Activated CD4-positive, alpha-beta memory T cell treated with anti-CD3 and anti-CD28 coated beads, Interleukin-2, amount 10 ng/mL, durations not matched to agents 7 days and 5 days (primary cell): Measurements from ENCODE around the gene GMDS. TPM values are rescaled to one million over a fixed set of nuclear protein-coding genes. Genes with fewer than 3 reads are reported as not detected.

Experiments
- CTCF ChIA-PET: fragments of 350-600 bp; sonication (Branson Sonifier 250); formaldehyde crosslinking; loops from one replicate; lab custom pipeline; 2021; ENCODE audit warnings: antibody characterized with exemption, inconsistent platforms; lab: Charles Lee
- POLR2A ChIA-PET: fragments of 350-600 bp; sonication (Branson Sonifier 250); formaldehyde crosslinking; loops from one replicate; lab custom pipeline; 2021; ENCODE audit warnings: antibody characterized with exemption; lab: Charles Lee
- DNase-seq: peaks from one replicate; pipeline ENCODE4 v3.0.0-alpha.2; 2020
- H3K27ac Mint-ChIP-seq: one replicate; pipeline ENCODE4 v1.8.0; 2021; ENCODE audit warnings: mild to moderate bottlenecking, mixed read lengths
- H3K27me3 Mint-ChIP-seq: one replicate; pipeline ENCODE4 v1.8.0; 2021; ENCODE audit warnings: mixed read lengths
- H3K36me3 Mint-ChIP-seq: one replicate; pipeline ENCODE4 v1.8.0; 2021; ENCODE audit warnings: low read depth, mixed read lengths
- H3K4me1 Mint-ChIP-seq: one replicate; pipeline ENCODE4 v1.8.0; 2021; ENCODE audit warnings: mixed read lengths
- H3K4me3 Mint-ChIP-seq: one replicate; pipeline ENCODE4 v1.8.0; 2021; ENCODE audit warnings: mild to moderate bottlenecking, mixed read lengths
- H3K9me3 Mint-ChIP-seq: one replicate; pipeline ENCODE4 v1.8.0; 2021; ENCODE audit warnings: mixed read lengths
- total RNA-seq, 2 experiments: library from RNA; stranded (reverse); gene quantifications; one replicate each; pipeline ENCODE4 v1.2.3, GENCODE V29; 2021

The GMDS gene
- total RNA-seq, 2 experiments from 2014 or later = 23.7 to 24.7 TPM

DNA sequence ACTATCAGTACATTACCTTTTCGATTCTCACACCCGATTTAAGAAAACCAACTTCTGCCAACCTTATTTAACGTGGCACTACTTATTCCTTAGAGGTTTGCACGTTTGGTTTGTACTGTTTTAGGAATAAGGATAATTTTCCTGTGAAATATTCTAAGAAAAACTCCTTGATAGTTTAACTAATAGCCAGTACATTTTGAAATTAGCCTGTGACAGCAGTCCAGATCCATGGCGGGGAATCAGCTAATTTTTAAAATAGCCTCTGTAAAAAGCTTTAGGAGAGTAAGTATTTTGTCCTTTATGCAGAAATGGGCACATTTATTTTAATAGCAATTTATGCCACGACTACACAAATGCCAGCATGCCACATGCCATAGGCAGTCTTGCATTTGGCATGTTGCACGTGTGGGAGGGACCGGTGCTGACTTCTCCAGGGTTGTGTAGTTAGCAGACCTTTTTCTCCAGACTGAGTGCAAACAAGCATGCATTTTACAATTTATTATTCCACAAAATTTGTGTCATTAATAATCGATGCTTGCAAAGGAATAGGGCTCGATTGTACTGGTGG lies 629.5 kb downstream of the GMDS start:
- ChIA-PET CTCF (interaction anchor here (1.1 kb wide), 1 partner anchor 20 kb away, joined by 3 read pairs; no protein-coding TSS in a partner anchor), POLR2A (no interaction called here)
- Mint-ChIP-seq H3K27me3 (peaks cover 62% of the 10 kb centered on the region), H3K4me1 (peaks cover 12% of the 10 kb centered on the region), H3K9me3 (no peaks in the 10 kb centered on the region), H3K36me3 (peaks cover 4% of the 10 kb centered on the region), H3K27ac (no peak overlapping the region), H3K4me3 (no peak overlapping the region)
- no peak for DNase-seq

DNA sequence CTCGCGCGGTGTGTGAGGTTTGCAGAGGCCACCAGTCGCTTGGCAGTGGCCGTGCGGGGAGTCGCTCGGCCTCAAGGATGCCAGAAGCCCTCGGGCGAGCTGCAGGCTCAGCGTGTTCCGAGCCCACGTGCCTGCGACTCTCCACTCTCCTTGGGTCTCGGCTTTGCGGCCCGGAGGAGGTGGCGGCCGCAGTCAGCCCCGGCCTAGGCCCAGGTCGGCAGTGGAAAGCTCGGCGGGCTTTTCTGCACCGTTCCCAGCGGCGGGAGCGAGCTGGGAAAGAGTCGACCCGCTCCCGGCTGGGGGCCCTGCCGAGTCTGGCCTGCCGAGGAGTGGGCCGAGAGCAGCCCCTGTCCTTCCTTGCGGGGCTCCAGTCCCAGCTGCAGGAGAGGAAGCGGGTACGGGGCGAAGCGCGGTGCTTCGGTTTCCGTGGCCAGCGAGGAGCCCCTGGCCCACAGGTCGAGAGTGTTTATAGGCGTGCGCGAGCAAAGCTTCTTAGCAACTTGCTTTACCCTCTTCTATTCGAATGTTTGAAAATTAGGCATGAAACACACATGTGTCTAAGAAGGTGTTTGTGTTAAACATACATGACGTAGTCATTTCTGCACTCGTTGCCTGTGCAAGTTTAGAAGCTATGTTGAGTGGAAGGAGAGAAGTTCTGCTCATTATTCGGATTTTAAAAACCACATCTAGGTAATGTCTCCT lies 630.1 kb downstream of the GMDS start:
- CTCF ChIA-PET = no interaction called here
- H3K27me3 Mint-ChIP-seq = peaks cover 65% of the 10 kb centered on the region
- H3K4me1 Mint-ChIP-seq = peaks cover 16% of the 10 kb centered on the region

GRCh38 chr6:1614448-1615150 lies 630.8 kb downstream of the GMDS start:
- peaks cover 16% of the 10 kb centered on the region for H3K4me1 Mint-ChIP-seq
- H3K36me3 Mint-ChIP-seq = peaks cover 4% of the 10 kb centered on the region
- peaks cover 62% of the 10 kb centered on the region for H3K27me3 Mint-ChIP-seq
- no peaks in the 10 kb centered on the region for H3K9me3 Mint-ChIP-seq
- POLR2A ChIA-PET = interaction anchor here (1.8 kb wide), 1 partner anchor 10 kb away, joined by 7 read pairs; no protein-coding TSS in a partner anchor
- H3K27ac Mint-ChIP-seq = no peak overlapping the region
- CTCF ChIA-PET = interaction anchor here (1.0 kb wide), 1 partner anchor 1020 kb away, joined by 4 read pairs; no protein-coding TSS in a partner anchor
- no peak for DNase-seq
- H3K4me3 Mint-ChIP-seq = no peak overlapping the region

More for the DNA sequence above, 630.1 kb downstream of the GMDS start:
- Mint-ChIP-seq H3K36me3 (peaks cover 4% of the 10 kb centered on the region), H3K27ac (no peak overlapping the region), H3K9me3 (no peaks in the 10 kb centered on the region), H3K4me3 (no peak overlapping the region)
- POLR2A ChIA-PET = interaction anchor here (1.8 kb wide), 1 partner anchor 10 kb away, joined by 7 read pairs; no protein-coding TSS in a partner anchor
- no peak for DNase-seq

- H3K9me3 Mint-ChIP-seq = no peaks in the 10 kb centered on the region
- no peak overlapping the region for H3K27ac Mint-ChIP-seq
- peaks cover 18% of the 10 kb centered on the region for H3K4me1 Mint-ChIP-seq
- CTCF ChIA-PET = interaction anchor here (1.0 kb wide), 1 partner anchor 1020 kb away, joined by 4 read pairs; no protein-coding TSS in a partner anchor
- peaks cover 4% of the 10 kb centered on the region for H3K36me3 Mint-ChIP-seq
- no peak overlapping the region for H3K4me3 Mint-ChIP-seq
- POLR2A ChIA-PET = interaction anchor here (1.8 kb wide), 1 partner anchor 11 kb away, joined by 7 read pairs; no protein-coding TSS in a partner anchor
- H3K27me3 Mint-ChIP-seq = peaks cover 63% of the 10 kb centered on the region
- DNase-seq = no peak
Observed at GRCh38 chr6:1613688-1614447, 631.5 kb downstream of the GMDS start.

DNA sequence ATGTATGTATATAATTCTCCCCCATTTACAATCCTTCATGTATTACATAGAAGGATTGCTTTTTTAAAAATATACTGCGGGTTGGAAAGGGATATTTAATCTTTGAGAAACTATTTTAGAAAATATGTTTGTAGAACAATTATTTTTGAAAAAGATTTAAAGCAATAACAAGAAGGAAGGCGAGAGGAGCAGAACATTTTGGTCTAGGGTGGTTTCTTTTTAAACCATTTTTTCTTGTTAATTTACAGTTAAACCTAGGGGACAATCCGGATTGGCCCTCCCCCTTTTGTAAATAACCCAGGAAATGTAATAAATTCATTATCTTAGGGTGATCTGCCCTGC lies 632.1 kb downstream of the GMDS start:
- POLR2A ChIA-PET = no interaction called here
- Mint-ChIP-seq H3K36me3 (peaks cover 7% of the 10 kb centered on the region), H3K4me1 (peaks cover 23% of the 10 kb centered on the region), H3K4me3 (no peak overlapping the region), H3K9me3 (no peaks in the 10 kb centered on the region), H3K27ac (no peak overlapping the region), H3K27me3 (peaks cover 64% of the 10 kb centered on the region)
- no peak for DNase-seq
- CTCF ChIA-PET = interaction anchor here (3.5 kb wide), 1 partner anchor 17 kb away, joined by 14 read pairs; no protein-coding TSS in a partner anchor

DNA sequence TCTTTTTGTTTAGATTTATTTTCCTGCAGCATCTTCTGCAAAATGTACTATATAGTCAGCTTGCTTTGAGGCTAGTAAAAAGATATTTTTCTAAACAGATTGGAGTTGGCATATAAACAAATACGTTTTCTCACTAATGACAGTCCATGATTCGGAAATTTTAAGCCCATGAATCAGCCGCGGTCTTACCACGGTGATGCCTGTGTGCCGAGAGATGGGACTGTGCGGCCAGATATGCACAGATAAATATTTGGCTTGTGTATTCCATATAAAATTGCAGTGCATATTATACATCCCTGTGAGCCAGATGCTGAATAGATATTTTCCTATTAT lies 632.5 kb downstream of the GMDS start:
- DNase-seq = no peak
- Mint-ChIP-seq H3K4me1 (peaks cover 24% of the 10 kb centered on the region), H3K4me3 (no peak overlapping the region), H3K36me3 (peaks cover 7% of the 10 kb centered on the region), H3K27ac (no peak overlapping the region), H3K9me3 (no peaks in the 10 kb centered on the region), H3K27me3 (peaks cover 64% of the 10 kb centered on the region)
- POLR2A ChIA-PET = interaction anchor here (1.5 kb wide), 1 partner anchor 13 kb away, joined by 3 read pairs; no protein-coding TSS in a partner anchor
- CTCF ChIA-PET = interaction anchor here (1.8 to 3.5 kb wide), 2 partner anchors 17 to 89 kb away, joined by 6 to 14 read pairs; no protein-coding TSS in a partner anchor

DNA sequence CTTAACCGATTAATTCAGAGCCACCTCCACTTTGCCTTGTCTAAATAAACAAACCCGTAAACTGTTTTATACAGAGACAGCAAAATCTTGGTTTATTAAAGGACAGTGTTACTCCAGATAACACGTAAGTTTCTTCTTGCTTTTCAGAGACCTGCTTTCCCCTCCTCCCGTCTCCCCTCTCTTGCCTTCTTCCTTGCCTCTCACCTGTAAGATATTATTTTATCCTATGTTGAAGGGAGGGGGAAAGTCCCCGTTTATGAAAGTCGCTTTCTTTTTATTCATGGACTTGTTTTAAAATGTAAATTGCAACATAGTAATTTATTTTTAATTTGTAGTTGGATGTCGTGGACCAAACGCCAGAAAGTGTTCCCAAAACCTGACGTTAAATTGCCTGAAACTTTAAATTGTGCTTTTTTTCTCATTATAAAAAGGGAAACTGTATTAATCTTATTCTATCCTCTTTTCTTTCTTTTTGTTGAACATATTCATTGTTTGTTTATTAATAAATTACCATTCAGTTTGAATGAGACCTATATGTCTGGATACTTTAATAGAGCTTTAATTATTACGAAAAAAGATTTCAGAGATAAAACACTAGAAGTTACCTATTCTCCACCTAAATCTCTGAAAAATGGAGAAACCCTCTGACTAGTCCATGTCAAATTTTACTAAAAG lies 633.0 kb downstream of the GMDS start:
- Mint-ChIP-seq H3K36me3 (peaks cover 7% of the 10 kb centered on the region), H3K4me3 (peak overlapping the region; percentile 68), H3K27ac (peak overlapping the region; percentile 56), H3K4me1 (peaks cover 29% of the 10 kb centered on the region), H3K27me3 (peaks cover 64% of the 10 kb centered on the region), H3K9me3 (no peaks in the 10 kb centered on the region)
- CTCF ChIA-PET = interaction anchor here (0.5 to 3.5 kb wide), 5 partner anchors 16 to 1515 kb away, joined by 3 to 14 read pairs (median 4); no protein-coding TSS in a partner anchor
- no peak for DNase-seq
- POLR2A ChIA-PET = interaction anchor here (0.7 to 1.5 kb wide), 3 partner anchors 12 to 88 kb away, joined by 3 to 4 read pairs (median 3); no protein-coding TSS in a partner anchor

DNA sequence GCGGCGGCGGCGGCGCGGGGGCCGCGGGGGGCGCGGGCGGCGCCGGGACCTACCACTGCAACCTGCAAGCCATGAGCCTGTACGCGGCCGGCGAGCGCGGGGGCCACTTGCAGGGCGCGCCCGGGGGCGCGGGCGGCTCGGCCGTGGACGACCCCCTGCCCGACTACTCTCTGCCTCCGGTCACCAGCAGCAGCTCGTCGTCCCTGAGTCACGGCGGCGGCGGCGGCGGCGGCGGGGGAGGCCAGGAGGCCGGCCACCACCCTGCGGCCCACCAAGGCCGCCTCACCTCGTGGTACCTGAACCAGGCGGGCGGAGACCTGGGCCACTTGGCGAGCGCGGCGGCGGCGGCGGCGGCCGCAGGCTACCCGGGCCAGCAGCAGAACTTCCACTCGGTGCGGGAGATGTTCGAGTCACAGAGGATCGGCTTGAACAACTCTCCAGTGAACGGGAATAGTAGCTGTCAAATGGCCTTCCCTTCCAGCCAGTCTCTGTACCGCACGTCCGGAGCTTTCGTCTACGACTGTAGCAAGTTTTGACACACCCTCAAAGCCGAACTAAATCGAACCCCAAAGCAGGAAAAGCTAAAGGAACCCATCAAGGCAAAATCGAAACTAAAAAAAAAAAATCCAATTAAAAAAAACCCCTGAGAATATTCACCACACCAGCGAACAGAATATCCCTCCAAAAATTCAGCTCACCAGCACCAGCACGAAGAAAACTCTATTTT lies 633.7 kb downstream of the GMDS start:
- Mint-ChIP-seq H3K27ac (peak overlapping the region; percentile 56), H3K36me3 (peaks cover 11% of the 10 kb centered on the region), H3K4me3 (peak overlapping the region; percentile 68), H3K27me3 (peaks cover 65% of the 10 kb centered on the region), H3K9me3 (no peaks in the 10 kb centered on the region), H3K4me1 (peaks cover 36% of the 10 kb centered on the region)
- ChIA-PET CTCF (interaction anchor here (0.5 to 3.5 kb wide), 5 partner anchors 16 to 1515 kb away, joined by 3 to 14 read pairs (median 4); no protein-coding TSS in a partner anchor), POLR2A (interaction anchor here (0.7 to 1.5 kb wide), 4 partner anchors 11 to 88 kb away, joined by 3 to 4 read pairs (median 4); no protein-coding TSS in a partner anchor)
- no peak for DNase-seq

DNA sequence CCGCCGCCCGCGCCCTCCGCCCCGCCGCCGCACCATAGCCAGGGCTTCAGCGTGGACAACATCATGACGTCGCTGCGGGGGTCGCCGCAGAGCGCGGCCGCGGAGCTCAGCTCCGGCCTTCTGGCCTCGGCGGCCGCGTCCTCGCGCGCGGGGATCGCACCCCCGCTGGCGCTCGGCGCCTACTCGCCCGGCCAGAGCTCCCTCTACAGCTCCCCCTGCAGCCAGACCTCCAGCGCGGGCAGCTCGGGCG lies 634.2 kb downstream of the GMDS start:
- Mint-ChIP-seq H3K9me3 (no peaks in the 10 kb centered on the region), H3K36me3 (peaks cover 11% of the 10 kb centered on the region), H3K4me1 (peaks cover 38% of the 10 kb centered on the region), H3K27me3 (peaks cover 65% of the 10 kb centered on the region), H3K27ac (no peak overlapping the region), H3K4me3 (no peak overlapping the region)
- CTCF ChIA-PET = interaction anchor here (0.6 to 3.5 kb wide), 5 partner anchors 14 to 1023 kb away, joined by 3 to 14 read pairs (median 4); no protein-coding TSS in a partner anchor
- POLR2A ChIA-PET = interaction anchor here (0.9 kb wide), 2 partner anchors 13 to 16 kb away, joined by 4 read pairs; no protein-coding TSS in a partner anchor
- no peak for DNase-seq

DNA sequence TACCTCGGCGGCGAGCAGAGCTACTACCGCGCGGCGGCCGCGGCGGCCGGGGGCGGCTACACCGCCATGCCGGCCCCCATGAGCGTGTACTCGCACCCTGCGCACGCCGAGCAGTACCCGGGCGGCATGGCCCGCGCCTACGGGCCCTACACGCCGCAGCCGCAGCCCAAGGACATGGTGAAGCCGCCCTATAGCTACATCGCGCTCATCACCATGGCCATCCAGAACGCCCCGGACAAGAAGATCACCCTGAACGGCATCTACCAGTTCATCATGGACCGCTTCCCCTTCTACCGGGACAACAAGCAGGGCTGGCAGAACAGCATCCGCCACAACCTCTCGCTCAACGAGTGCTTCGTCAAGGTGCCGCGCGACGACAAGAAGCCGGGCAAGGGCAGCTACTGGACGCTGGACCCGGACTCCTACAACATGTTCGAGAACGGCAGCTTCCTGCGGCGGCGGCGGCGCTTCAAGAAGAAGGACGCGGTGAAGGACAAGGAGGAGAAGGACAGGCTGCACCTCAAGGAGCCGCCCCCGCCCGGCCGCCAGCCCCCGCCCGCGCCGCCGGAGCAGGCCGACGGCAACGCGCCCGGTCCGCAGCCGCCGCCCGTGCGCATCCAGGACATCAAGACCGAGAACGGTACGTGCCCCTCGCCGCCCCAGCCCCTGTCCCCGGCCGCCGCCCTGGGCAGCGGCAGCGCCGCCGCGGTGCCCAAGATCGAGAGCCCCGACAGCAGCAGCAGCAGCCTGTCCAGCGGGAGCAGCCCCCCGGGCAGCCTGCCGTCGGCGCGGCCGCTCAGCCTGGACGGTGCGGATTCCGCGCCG lies 634.7 kb downstream of the GMDS start:
- no peak for DNase-seq
- Mint-ChIP-seq H3K36me3 (peaks cover 11% of the 10 kb centered on the region), H3K27me3 (peaks cover 65% of the 10 kb centered on the region), H3K9me3 (no peaks in the 10 kb centered on the region), H3K27ac (no peak overlapping the region), H3K4me1 (peaks cover 38% of the 10 kb centered on the region), H3K4me3 (peak overlapping the region; percentile 59)
- CTCF ChIA-PET = interaction anchor here (0.6 to 3.5 kb wide), 7 partner anchors 10 to 493 kb away, joined by 3 to 14 read pairs (median 4); no protein-coding TSS in a partner anchor
- POLR2A ChIA-PET = no interaction called here
